Activated CD4-positive, CD25-positive, alpha-beta regulatory T cell treated with anti-CD3 and anti-CD28 coated beads, Interleukin-2, amount 50 U/mL, for 24 hours (primary cell): ENCODE measurements around the gene CDH23.

Source experiments
- ATAC-seq, 2 donors: fragments of 150-1000 bp; cut with Tn5 transposase; one replicate each; pipeline ENCODE4 v1.10.0; 2021; ENCODE audit warnings: mild to moderate bottlenecking in 1 of 2, moderate library complexity in 1 of 2

CDH23 gene

DNA sequence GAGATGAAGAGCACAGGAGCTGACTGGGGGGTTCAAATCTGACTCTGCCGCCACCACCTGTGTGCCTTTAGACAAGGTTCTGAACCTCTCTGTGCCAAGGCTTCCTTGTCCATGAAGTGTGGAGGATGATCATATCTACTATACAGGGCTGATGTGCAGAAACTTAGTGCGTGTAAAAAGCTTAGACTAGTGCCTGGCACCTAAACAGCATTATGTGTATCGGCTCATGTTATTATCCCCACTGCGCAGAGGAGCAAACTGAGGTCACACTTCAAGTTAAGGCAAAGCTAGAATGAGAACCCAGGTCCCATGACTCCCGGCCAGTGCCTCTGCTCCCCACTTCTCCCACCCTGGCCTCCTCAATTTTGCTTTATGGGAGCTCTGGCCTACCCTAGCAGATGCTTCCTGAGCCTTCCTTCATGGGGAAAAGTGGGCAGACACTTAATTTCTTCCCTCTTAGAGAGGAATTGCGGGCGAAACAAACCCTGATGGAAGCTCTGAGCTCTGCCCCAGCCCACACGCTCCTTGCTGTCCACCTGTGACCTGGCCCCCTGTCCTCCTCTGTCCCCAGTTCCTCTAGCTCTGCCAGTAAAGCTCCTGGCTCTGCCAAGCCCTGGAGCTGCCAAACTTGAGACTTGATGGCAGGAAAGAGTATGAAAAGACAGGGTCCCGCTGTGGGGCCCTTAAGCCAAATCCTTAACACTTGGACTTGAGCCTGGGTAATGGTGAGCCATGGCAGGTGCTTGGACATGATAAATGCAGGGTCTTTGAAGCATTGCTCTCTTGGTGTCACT lies 71.0 kb downstream of the CDH23 start:
- ATAC-seq: no peak

DNA sequence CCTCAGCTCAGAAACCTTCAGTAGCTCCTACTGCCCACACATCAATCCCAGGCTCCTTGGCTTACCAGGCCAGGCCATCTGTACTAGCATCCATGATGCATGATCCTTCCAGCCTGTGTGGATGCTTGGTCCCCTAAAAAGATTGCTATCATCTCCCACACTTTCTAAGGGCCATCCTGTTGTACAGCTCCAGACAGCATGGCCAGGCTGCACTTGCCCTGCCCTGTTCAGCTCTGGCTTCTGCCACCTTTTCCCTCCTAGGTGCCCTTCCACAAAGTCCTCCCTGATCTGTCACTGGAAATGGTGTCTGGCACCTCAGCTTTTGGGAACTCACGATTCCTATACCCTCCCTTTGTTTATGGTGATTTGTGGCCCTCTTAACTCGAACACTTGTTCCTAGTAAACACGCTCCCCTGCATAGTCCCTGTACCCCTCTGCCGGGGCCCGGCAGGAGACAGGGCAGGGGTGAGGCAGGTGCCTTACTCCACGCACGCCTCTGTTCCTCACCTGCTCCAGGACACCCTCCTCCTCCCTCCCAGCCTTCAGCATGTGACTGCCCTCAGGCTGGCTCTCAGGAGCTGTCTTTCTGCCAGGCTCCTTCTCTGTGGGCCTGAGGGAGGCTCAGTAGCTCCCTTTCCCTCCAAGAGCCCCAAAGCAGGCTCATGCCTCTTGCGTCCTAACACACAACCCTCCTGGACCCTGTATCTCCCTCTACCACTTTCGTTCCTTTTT lies 71.8 kb downstream of the CDH23 start:
- no peak for ATAC-seq

- no peak for ATAC-seq
Observed at GRCh38 chr10:71471006-71471405, 74.3 kb downstream of the CDH23 start.

GRCh38 chr10:71471957-71472365 lies 75.2 kb downstream of the CDH23 start:
- no peak for ATAC-seq

DNA sequence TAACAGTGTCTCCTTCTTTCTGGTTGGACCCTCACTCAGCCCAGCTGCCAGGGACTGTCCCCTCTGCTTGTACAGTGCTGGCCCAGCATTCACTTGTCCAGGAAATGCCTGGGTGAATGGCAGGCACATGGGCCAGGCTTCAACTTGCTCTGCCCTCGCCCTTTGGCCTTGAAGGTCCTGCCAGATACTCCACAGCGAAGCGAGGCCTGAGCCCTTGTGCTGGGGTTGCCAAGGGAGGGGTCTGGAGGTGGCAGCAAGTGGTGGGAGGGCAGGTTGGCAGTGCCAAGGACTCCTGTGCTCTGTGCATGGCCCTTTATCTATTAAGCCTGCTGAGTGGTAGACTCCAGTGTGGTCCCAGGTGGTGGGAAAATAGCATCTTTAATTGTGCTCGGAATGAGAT lies 75.7 kb downstream of the CDH23 start:
- ATAC-seq: no peak

DNA sequence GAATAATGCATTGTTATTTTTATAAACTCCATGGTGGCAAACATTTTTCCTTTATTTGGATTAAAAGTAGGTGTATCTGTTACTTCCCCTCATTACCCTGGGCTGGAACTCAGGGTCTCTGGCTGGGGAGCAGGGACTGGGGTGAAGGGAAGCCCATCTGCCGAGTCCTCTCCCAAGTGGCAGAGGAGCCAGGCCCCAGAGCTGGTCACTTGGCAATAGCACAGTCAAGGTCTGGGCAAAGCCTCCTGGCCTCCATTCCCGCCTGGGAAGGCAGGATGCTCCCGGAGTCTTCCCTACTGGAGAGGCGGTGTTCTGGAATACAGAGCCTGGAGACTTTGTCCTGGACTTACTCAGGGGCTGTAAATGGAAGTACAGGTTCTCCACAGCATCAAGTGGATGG lies 76.2 kb downstream of the CDH23 start:
- no peak for ATAC-seq

DNA sequence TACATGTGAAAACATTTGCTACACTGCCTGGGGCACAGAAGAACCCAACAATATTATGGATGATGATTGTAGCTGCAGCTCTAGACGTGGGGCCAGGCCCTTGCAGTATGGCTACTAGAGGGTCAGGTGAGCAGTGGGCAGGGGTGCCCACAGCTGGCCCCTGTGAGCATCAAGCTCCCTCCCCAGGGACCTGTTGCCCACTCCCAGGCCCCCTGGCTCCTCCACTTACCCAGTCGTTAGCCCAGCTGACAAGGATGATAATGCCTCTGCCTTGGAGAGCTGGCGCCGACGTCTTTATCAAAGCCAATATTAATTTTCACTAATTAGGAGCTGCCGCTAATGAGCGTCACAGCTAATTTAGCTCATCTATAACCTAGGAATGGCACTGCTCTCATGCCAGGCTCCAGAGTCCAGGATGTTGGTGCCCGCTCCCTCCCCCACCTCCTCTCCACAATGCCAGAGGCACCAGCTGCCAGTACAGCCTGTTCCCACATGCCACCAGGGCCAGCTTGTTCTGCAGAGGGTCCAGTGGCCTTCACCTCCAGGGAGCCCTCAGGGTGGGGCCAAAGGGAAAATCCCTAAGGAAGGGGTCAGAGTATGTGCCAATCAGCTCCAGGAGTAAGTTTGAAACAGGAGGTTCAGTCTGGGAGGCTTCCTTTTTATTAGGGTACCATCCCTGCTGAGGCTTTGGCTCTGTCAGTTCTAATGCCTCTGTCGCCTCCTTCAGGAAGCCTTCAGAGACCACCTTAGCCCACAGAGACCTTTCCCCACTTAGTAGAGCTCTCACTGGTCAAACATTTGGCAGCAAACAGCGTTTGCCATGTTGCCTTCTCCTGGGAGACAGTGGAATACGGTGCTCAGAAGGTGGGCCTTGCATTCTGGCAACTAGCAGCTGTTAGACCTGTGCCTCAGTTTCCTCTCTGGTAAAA lies 77.2 kb downstream of the CDH23 start:
- ATAC-seq: no peak

DNA sequence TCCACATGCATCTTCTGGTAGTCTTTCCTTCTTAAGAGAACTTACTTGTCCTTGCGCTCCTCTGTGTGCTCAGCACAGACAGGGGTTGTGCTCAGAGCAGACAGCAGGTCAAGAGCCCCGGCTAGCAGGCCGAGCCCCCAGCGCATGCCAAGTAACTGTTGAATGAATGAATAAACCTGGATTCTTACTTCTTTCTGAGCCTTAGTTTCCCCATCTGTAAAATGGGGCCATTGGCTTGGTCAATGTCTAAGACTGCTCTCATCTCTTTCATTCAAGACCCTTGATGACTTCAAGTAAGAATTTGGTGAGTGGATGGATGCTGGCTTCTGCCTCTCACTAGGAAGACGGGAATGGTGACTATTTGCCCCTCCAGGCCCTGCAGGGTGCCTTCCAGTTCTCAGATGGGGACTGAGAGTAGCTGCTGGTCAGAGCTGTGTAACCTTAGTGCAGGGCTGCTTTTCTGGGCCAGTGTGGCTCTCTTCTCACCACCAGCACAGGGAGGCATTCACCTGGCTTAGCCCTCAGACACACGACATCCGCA lies 78.1 kb downstream of the CDH23 start:
- no peak for ATAC-seq

DNA sequence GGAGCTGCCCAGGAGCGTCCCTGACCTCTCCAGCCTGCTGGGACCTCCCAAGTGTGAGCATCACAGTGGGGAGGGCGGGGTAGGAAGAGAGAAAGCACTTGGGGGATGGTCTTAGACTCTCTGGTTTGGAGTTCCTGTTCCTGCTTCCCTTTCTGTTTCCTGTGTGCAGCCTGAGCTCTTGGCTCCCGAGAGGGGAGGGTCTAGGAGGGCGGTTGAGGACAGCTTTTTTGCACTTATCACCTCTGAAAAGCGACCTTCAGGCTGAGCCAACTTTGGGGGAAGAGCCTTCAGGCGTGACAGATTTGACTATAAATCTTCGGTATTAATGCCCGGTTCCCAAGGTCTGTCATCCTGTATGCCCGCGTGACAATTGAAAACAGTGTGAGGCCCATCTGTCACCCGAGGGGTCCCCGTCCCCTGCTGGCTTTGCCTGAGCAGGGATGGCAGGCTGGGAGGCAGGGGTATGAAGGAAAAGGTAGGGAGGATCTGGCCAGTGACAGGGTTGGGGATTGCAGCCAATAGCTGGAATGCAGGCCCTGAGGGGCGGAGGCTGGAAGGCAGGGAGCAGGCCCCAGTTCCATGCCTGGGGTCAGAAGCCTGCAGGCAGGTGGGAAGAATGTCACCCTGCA lies 78.6 kb downstream of the CDH23 start:
- no peak for ATAC-seq

- ATAC-seq: no peak
Observed at GRCh38 chr10:71476228-71477011, 79.7 kb downstream of the CDH23 start.

DNA sequence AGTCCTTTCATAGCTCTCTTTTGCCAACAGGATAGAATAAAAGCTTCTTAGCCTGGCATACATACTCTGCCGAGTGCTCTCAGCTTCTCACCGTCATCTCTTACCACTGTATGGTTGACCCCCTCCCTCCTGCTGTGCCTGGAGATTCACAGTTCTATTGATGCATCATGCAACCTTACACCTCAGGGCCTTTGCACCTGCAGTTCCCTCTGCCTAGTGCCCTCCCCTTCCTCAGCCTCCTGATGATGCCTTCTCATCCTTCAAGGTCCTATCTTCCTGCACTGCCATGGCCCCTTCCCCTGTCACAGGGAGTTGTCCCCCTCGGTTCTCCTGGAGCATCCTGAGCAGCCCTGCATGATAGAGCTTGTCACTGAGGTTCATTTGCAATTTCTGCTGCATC lies 81.5 kb downstream of the CDH23 start:
- no peak for ATAC-seq

DNA sequence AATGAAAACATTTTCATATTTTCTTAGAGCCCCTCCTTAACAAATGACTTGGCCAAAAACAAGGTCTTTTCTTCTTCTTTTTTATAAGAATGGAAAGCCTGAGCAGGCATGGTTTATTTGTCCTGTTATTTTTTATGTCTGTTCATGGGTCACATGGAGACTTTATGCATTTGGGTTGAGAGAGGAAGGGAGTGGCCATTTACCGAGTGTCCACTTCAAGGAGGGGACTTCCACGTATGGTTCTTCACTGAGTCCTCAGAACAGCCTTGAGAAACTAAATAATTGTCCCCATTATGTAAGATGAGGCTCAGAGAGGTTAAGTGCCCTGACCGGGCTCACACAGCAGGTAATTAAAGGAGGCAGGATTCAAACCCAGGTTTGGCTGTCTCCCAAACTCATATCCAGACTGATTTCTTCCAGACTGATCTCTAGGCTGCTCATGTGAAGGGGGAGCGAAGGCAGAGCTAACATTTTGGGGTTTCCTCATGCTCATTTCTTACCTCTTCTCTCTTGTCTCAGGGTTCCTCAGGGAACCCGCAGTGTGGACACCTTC lies 82.2 kb downstream of the CDH23 start:
- no peak for ATAC-seq

- ATAC-seq: no peak
Observed at GRCh38 chr10:71479831-71480230, 83.1 kb downstream of the CDH23 start.

DNA sequence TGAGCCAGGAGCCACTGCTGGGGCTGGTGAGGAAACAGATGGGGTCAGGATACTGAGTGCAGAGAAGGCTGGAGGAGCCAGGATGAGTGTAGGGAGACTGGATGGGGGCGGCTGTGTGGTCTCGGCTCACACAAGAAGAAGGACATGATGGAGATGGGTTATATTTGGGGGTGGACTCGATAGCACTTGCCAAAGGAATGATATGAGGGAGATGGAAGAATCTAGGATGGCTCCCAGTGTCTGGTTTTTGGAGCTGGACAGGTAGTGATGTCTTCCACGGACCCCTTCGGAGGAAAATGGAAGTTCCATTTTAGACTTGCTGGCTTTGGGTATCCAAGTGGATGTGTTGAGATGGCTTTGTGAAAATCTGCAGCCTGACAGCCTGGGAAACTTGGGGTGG lies 83.9 kb downstream of the CDH23 start:
- no peak for ATAC-seq

GRCh38 chr10:71481746-71482410 lies 85.2 kb downstream of the CDH23 start:
- no peak for ATAC-seq

DNA sequence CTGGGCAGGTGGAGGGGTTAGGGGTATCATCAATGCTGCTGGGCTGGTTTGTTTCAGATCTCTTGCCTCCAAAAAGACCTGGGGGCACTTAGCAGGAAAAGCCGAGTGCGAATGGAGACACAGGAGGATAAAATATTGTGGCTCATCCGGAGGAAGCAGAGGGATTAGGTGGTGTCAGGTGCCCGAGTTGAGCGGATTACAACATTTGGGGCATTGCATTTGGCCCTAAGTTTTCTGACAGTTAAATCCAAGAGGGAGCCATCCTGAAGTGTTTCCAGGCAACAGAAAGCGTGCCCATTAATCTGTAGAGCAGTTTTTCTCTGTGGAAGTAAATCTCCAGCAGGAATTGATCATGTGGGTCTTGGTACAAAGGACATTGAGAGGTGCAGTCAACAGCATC lies 85.9 kb downstream of the CDH23 start:
- ATAC-seq: no peak

- peak in 1 of 2 donors; percentile 10 for ATAC-seq
Observed at GRCh38 chr10:71483135-71483534, 86.4 kb downstream of the CDH23 start.

DNA sequence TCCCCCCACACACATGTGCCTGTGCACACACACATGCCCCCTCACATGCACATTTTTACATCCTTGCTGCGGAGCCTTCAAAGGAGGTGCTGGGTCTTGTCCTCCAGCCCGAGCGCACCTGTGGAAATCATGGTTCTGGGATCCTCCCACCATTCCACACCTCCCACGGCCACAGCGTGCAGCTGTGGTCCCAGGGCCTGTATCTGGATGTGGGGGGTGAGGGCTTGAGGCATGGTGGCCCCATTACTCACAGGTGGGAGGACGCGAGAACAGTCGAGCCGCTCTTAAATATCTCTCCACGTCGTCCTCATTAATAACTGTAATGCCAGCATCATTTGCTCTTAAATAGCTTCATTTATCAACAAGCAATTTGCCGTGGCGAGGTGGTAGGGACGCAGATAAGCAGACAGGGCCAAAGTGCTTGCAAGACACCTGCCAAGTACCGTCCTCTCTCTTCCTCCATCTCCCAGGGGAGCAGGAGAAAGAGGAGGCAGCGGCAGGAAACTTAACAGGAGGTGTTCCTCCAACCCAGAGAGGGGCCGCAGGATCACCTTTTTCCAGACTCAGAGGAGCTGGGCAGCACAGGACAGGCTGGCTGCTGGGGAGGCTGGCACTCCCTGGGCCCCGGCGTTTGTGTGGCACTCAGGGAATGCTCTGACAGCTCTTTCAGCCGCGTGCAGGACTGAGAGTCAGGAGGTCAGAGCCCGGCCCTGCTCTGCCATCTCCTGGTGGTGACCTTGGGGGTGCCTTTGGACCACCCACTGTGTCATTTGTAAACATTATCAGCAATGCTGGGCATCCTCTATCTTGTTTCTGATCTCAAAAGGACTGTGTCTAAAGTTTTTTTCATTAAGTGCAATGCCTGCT lies 87.4 kb downstream of the CDH23 start:
- ATAC-seq: no peak

- ATAC-seq: peak in 1 of 2 donors; percentile 30
Observed at GRCh38 chr10:71486484-71487114, 89.9 kb downstream of the CDH23 start.
